CD4-positive, alpha-beta T cell treated with Interferon alpha-2 for 1 hour (primary cell): Measurements from ENCODE around the gene PPP3R2.
"Not testable (repeated sequence)": the region's sequence is repeated elsewhere in the genome, so short reads cannot be mapped to it uniquely, and the experiment has no call there.

Experiments used
- DNase-seq, 2 donors: peaks; one replicate each; pipeline ENCODE4 v3.0.0-alpha.2; 2020 to 2022

PPP3R2 gene, protein sequence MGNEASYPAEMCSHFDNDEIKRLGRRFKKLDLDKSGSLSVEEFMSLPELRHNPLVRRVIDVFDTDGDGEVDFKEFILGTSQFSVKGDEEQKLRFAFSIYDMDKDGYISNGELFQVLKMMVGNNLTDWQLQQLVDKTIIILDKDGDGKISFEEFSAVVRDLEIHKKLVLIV

GRCh38 chr9:101594796-101595195, at the start of gene PPP3R2:
Gene PPP3R2 (minus strand): TSS chr9:101594969. CDS start chr9:101594921, 48 bp downstream.
- no peak for DNase-seq

DNA sequence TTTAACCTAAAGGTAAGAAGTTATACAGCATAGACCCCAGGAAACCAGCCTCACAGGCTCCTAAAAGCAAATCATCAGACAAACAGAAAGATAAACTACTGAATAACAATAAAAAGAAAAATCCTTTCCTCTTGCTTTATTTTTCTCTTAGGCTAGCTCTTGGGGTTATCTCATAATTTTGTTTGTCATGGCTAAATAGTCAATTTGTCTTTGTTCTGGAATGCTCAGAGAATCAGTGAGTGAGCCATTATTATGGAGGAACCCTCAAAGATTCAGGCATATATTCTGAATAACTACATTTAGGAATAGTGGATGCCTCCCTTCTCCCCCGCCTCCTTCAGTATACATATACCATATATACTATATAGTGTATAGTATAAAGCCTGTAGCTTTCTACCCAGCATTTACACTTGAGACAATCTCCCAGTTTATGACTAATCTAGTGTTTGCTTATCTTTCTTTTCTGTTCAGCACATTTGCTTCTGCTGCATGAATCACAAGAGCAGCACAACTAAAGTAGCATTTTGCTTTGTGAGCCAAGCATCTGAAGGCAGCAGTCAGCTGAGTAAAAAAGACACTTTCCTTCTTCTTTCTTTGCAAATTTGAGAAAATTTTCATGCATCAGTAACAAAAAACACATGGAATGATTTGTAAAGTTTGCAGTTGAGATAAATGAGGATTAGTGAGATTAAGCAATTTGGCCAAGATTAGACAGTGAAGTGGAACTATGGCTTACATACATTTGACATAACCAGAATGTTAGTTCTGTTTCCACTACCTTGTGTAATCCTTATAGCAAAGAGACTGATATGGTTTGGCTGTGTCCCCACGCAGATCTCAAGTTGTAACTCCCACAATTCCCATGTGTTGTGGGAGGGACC, 45.3 kb upstream of the PPP3R2 start:
- no peak for DNase-seq

DNA sequence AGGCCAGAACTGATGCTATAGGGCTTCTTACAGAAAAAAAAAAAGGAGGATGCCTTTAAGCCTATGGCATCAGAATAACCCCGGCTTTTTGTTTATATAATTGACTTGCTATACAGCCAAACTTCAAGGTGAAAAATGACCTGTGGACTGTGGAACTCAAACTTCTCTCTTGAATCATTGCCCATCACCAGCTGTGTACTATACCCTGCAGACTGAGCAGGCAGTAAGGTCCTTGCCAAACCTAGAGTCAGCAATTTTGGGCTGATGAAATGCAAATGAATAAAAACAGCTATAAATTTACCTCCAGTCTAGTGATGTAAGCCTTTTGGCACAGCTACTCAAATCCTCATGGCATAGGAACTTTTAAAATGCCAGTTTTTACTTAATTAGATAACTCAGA, 44.5 kb upstream of the PPP3R2 start:
- no peak for DNase-seq

DNA sequence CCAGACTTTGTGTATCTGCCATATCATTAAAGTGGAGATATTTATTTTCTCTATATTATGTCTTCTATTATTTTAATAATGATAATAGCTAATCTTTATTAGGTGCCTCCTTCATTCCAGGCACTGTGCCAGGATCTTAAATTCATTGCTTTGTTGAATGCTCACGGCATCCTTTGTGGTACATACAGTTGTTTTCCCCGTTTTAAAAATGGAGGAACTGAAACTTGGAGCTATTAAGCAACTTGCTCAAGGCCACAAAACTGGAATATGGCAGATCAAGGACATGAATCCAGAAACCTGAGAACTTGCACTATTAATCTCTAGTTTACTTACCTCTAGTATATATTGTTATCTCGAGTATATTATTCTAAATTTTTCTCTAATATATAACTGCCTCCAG, 41.5 kb upstream of the PPP3R2 start:
- no peak for DNase-seq

DNA sequence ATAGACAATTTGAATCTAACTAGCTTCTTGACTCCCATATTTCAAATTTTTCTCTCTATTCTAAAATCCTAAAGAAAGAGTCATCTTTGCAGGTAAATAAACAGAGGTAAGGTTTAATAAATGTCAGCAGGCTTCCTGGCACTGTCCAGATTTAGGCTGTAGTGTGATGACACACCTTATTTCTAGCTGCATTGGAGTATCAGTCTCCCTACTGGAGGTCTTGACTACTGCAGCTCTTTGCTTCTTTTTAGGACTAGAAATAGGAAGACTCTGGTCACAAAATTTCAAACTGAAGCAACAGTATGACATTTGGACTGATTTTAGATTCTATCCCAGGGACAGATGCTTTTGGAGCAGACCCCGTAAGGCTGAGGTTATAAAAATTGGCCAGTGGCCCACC, 40.7 kb upstream of the PPP3R2 start:
- no peak for DNase-seq

GRCh38 chr9:101634741-101635409, 40.1 kb upstream of the PPP3R2 start:
- no peak for DNase-seq

DNA sequence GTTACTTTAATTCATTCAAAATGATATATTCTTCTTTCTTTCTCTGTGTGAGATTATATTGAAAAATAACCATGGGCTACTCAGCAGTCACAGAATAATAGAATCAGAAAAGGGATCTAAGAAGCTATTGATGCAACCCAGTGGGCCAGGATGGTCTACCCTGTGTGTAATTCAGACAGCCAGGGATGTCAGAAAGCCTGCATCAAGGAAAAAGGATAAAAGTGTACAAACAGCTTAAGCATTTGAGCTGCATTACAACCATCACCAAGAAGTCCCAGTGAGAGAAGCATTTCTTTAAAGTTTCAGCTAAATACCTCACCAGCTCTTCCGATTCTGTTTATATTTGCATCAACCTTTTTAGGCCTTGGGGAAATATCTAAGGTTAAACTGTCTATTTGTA, 37.8 kb upstream of the PPP3R2 start:
- no peak for DNase-seq

DNA sequence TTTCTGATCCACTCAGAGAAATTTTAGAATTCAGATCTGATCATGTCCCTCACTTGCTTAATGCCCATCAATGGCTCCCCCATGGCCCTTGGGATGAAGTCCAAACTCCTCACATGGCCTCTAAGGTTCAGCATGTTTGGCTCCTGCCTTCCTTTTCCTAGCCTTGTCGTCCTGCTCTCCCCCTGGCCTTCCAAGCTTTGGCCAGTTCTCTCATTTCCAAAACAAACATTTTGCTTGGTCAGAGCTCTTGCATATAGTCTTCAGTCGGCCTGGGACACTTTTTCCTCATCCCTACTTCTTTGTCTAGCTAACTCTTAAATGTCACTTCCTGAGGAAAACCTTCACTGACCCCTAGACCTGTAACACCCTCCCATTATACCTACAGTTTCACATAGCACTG, 37.1 kb upstream of the PPP3R2 start:
- DNase-seq = no peak

GRCh38 chr9:101629636-101630035, 34.9 kb upstream of the PPP3R2 start:
- no peak for DNase-seq

DNA sequence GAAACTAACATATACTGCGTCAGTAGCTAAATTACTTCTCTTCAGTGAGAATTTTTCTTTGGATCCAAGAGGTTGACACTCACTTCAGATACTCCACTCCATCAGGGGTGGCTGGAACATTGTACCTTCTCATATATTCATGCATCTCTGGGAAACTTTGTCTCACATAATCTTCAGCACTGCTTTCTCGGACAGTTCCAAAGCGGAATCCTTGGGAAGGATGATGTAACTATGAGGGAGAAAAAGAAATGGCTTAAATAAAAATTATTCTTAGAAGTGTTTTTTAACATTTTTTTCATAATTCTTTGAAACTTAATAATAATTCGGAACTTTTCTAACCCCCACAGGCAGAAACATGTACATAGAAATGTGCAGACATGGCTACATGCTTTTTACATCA, 33.4 kb upstream of the PPP3R2 start:
- DNase-seq = no peak

GRCh38 chr9:101626295-101626694, 31.5 kb upstream of the PPP3R2 start:
- peak in 1 of 2 donors; percentile 4 for DNase-seq

DNA sequence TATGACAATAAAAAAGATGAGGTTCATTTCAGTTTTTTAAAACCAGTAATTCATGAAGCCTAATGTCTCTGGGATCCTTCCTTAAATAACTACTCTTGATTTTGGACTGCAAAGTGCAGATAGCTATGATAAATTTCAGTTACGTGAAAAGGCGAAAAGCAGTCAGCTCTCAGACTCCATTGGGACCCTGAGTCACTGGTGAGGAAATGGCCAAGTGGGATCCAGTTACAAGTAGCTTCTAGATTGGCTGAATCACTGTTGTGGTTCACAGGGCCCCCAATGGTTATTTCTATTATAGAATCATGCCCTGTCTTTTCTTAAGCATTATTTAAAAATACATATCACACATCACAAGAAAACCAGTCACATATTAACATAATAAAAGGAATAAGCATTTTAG, 31.1 kb upstream of the PPP3R2 start:
- no peak for DNase-seq

DNA sequence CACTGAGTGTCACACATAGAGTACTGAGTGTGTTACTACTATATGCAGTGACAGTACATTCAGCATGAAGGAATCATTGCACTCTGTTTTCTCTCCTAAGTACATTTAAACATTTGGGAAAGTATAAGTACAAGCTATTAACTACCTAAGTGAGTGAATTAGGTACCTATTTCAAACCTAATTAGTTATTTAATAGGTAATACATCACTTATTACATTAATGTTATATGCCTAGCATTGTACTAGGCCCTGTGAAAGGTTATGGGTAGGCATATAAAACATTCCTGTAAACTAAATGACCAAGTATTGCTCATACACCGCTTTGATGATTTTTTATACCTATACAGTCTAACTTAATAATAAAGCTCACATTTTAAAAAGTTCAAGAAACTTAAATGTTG, 25.7 kb upstream of the PPP3R2 start:
- no peak for DNase-seq

DNA sequence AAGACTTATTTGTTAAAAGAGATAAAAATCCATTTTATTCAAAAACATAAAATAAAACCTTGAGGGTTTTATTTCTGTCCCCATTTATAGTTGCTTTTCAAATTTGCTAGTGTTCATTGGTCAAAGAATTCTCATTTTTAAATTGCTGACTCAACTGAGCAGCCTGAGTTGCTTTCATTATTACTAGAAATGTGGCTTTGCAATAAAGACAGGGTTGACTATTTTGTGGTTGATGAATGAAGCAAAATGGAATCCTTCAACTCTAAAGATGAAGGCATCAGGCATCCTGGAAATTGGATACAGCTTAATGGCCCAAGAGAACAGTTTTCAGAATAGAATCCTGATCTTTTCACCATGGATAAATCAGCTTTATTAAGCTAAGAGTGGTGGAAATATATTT, 23.9 kb upstream of the PPP3R2 start:
- DNase-seq = no peak

DNA sequence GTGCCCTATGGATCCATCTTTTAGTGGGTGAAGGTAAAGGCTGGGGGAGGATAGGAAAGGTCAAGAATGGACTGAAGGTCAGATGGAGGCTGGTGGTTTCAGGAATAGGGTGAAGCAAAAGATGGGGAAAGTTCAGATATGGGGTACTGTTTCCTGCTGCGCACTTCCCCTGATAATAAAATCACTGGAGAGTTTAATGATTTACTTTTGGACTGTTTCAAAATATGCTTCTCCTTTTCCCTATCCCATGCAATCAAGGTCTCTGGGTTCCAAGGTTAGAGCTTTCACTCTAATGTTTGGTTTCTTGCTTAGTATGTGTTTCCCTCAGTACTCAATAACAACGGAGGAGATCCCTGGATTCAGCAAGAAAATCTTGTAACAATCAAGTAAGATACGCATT, 10.8 kb upstream of the PPP3R2 start:
- DNase-seq = no peak

DNA sequence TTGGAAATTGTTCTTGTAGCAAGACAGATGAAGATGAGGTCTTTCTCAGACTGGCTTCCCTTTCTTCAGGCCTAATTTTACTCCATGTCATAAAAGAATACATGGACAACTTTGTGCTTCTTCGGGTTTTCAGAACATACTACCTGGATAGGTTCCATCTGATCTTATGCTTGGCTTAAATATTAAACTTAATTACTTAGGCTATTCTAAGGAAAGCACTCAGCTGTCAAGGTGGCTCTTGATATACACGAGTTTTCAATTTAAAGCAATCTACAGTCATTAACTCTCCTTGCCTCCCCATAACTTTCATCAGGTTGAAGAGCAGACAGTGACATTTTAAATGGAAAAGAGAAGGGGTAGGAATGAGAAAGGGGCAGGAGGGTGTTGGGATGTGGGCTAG, 9.5 kb upstream of the PPP3R2 start:
- no peak for DNase-seq

DNA sequence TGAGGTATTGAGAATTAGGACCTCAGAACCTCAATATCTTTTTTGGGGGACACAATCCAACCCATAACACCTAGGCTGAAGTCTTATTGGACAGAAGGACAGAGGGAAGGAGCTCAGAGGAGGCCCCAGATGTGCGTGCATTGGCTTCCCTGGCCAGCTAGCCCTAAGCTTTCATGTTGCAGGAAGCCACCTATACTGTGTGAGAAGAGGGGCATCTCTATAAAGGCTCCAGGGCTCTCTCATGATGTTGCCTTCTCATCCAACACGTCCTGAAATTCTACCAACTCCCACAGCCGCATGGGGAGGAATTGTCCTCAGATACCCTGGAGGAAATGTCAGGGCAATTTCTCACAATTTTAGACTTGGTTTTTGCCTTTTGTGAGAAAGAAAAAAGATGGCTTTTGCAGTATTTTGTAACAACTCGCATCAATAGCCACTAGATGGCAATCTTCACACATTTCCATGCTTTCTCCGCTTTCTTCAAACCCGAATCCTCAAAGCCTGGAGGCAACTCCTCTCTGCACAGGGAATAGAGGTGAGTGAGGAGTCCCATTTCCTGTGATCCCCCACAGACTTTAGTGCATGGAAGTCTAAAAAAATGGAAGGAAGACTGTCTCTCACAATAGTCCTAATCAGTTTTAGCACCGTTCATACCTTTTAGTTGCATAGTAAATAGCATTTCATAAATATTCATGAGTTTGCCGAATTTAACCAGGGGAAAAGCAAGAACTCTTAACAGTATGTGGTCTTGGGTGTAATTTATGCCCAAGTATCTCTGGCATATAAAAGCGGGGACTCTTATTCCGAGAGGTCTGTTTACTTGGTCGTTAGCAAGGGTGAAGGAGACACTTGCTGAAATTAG, 7.4 kb upstream of the PPP3R2 start:
- peak in 1 of 2 donors; percentile 37 for DNase-seq

GRCh38 chr9:101593345-101593744, 1.4 kb downstream of the PPP3R2 start:
- no peak for DNase-seq

- no peak for DNase-seq
Observed at GRCh38 chr9:101592788-101593187, 2.0 kb downstream of the PPP3R2 start.

DNA sequence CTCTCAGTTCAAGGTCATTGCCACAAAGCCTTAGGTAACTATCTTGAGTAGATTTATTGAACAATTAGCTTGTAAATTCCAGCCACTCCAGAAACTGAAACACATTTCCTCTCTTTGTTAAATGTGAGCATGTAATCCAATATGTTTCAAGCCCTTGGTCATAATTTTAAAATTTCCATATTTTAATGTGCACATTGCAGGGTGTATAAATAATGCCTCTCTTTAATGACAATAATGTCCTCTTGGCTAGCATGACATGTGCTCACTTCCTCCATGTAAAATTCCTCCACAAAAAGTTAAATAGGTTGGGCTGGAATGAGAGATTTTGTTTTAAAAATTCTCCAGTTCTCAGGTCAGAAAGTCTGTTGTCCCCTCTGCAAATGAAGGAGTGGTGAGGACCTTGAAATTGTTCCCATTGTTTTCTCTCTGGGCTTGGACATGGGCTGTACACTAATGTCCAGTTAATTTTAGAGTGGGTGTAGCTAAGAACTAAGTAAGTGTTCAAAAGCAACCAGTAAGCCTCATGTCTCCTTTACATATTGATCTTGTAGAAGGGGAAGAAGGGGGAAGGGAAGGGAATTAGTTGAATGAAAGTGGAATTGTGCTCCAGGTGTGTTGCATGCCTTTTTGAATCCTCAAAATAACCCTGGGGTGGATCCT, 2.9 kb downstream of the PPP3R2 start:
- DNase-seq = no peak

- no peak for DNase-seq
Observed at GRCh38 chr9:101590901-101591300, 3.9 kb downstream of the PPP3R2 start.

DNA sequence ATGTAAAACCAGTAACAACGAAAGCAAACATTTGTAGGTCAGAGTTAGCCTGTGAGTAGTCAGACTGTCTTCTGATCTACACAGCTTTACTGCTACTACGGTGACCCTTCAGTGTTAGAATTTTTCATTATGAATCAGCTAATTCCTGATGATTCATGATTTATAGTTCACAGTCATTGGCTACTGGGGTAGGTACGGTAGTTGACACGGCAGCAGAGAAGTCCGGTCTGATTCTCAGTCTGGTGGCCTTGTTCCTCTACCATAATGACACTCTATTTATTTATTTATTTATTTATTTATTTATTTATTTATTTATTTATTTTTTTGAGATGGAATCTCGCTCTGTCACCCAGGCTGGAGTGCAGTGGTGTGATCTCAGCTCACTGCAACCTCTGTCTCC, 4.7 kb downstream of the PPP3R2 start:
- not testable (repeated sequence) for DNase-seq
